K562 (cell line): ENCODE measurements around the gene SAPCD1. TPM values are rescaled to one million over a fixed set of nuclear protein-coding genes. Genes with fewer than 3 reads are reported as not detected.
A peak's percentile ranks its signal among the peaks of the same experiment; 100 is the strongest.

Experiments
- ESRRB ChIP-seq: fragments of 250-450 bp; sonication (Bioruptor Pico); IDR thresholded peaks from 2 replicates; pipeline ENCODE4 v1.5.0; 2020; ENCODE audit warnings: mild to moderate bottlenecking, moderate library complexity, borderline replicate concordance
- NRF1 ChIP-seq, 2 experiments: fragments of 450-650 bp; IDR thresholded peaks in 1 of 2; conservative IDR thresholded peaks in 1 of 2; 2 replicates each; pipeline ENCODE4 v1.6.1; 2014; ENCODE audit warnings: mild to moderate bottlenecking in 2 of 2
- RBFOX2 ChIP-seq: fragments of 200-400 bp; formaldehyde crosslinking; IDR thresholded peaks from 2 replicates; pipeline ENCODE4 v1.6.1; 2017; ENCODE audit warnings: low read depth, mild to moderate bottlenecking, low read length, moderate library complexity
- RERE ChIP-seq: sonication (generic); formaldehyde crosslinking; IDR thresholded peaks from 2 replicates; pipeline ENCODE4 v1.8.0; 2023; ENCODE audit warnings: missing genetic modification reagents, mild to moderate bottlenecking, borderline replicate concordance
- RFX5 ChIP-seq: IDR thresholded peaks from 2 replicates; pipeline ENCODE4 v1.6.1; 2011; ENCODE audit warnings: low read depth, mild to moderate bottlenecking, improper control_type of control experiment, low read length
- SMAD4 ChIP-seq: fragments of 250-450 bp; sonication (Bioruptor Pico); conservative IDR thresholded peaks from 2 replicates; pipeline ENCODE4 v1.8.0; 2021; ENCODE audit warnings: inconsistent platforms, mild to moderate bottlenecking, moderate library complexity
- SRF ChIP-seq, 2 experiments: fragments of 250-450, 450-650 bp in 1 of 2; sonication (Bioruptor Pico) in 1 of 2; sonication (generic) in 1 of 2; formaldehyde crosslinking; IDR thresholded peaks; 2 replicates each; pipeline versions ENCODE4 v1.5.0 to v1.5.1; 2020 to 2022; ENCODE audit warnings: mild to moderate bottlenecking in 1 of 2, missing genetic modification reagents in 1 of 2
- STAT5A ChIP-seq: IDR thresholded peaks from 2 replicates; pipeline ENCODE4 v1.6.1; 2012; ENCODE audit warnings: low read length, inconsistent platforms, borderline replicate concordance
- TEAD1 ChIP-seq, 2 experiments: fragments of 450-650 bp in 1 of 2; sonication (generic) in 1 of 2; formaldehyde crosslinking; IDR thresholded peaks; 2 replicates each; pipeline versions ENCODE4 v1.4.0 to v1.8.0; 2020 to 2022; ENCODE audit warnings: mild to moderate bottlenecking in 2 of 2, missing genetic modification reagents in 1 of 2
- TOE1 ChIP-seq, 2 experiments: fragments of 450-650 bp in 1 of 2; sonication (generic) in 1 of 2; formaldehyde crosslinking in 1 of 2; IDR thresholded peaks; 2 replicates each; pipeline versions ENCODE4 v1.7.1 to v1.8.0; 2016 to 2022; ENCODE audit warnings: borderline replicate concordance in 2 of 2, mild to moderate bottlenecking in 2 of 2, antibody characterized with exemption in 1 of 2, inconsistent platforms in 1 of 2, low read depth in 1 of 2, missing genetic modification reagents in 1 of 2, moderate library complexity in 1 of 2
- ZNF165 ChIP-seq: fragments of 250-450 bp; sonication (Bioruptor Pico); IDR thresholded peaks from 2 replicates; pipeline ENCODE4 v1.4.0; 2020; ENCODE audit warnings: borderline replicate concordance
- ZNF778 ChIP-seq: fragments of 450-650 bp; formaldehyde crosslinking; IDR thresholded peaks from 2 replicates; pipeline ENCODE4 v1.4.0; 2020; ENCODE audit warnings: mild to moderate bottlenecking, moderate library complexity
- polyA plus RNA-seq, 8 experiments: library from polyadenylated mRNA; depleted of rRNA in 4 of 8; stranded (reverse) in 5 of 8; unstranded in 3 of 8; fragments of >200 nt; fragmentation: Nextera tagmentation in 2 of 8; fragmentation: Illumina TruSeq in 1 of 8; extraction: Ambion mirVana in 2 of 8; extraction: Trizol in 1 of 8; gene quantifications; 2 replicates each; pipeline versions ENCODE4 v1.2.1 to v1.2.3, GENCODE V29; 2011 to 2014; ENCODE audit warnings: inconsistent platforms in 1 of 8, missing spikeins in 1 of 8
- total RNA-seq, 7 experiments: library from RNA; depleted of rRNA in 6 of 7; stranded (reverse); fragments of >200 nt in 6 of 7; fragmentation: Illumina TruSeq in 2 of 7; extraction: Trizol in 2 of 7; gene quantifications; 2 replicates each; pipeline versions ENCODE4 v1.2.1 to v1.2.3, GENCODE V29; 2011 to 2021; ENCODE audit warnings: low replicate concordance in 1 of 7
- TF ChIP-seq, protein P1 (sequence below), 3 experiments: fragments of 200-800 bp in 1 of 3; fragments of 250-450 bp in 1 of 3; fragments of 450-650 bp in 1 of 3; sonication (Bioruptor Pico) in 1 of 3; sonication (Bioruptor generic) in 1 of 3; formaldehyde crosslinking in 1 of 3; IDR thresholded peaks; 2 replicates each; pipeline versions ENCODE4 v1.6.1 to v1.8.0; 2016 to 2022; ENCODE audit warnings: mild to moderate bottlenecking in 2 of 3, missing genetic modification characterization in 2 of 3, missing compliant biosample characterization in 1 of 3, moderate library complexity in 1 of 3
- TF ChIP-seq, protein P2 (sequence below): fragments of 450-650 bp; formaldehyde crosslinking; conservative IDR thresholded peaks from 2 replicates; pipeline ENCODE4 v1.4.0; 2022; ENCODE audit warnings: mild to moderate bottlenecking, missing genetic modification characterization

The SAPCD1 gene
- total and polyA plus RNA-seq, 9 of the 15 experiments (the other 6 are each of a cell fraction or from before 2014, with no cell fraction given) = 2.6 to 30.2 (median 7.4) TPM

DNA sequence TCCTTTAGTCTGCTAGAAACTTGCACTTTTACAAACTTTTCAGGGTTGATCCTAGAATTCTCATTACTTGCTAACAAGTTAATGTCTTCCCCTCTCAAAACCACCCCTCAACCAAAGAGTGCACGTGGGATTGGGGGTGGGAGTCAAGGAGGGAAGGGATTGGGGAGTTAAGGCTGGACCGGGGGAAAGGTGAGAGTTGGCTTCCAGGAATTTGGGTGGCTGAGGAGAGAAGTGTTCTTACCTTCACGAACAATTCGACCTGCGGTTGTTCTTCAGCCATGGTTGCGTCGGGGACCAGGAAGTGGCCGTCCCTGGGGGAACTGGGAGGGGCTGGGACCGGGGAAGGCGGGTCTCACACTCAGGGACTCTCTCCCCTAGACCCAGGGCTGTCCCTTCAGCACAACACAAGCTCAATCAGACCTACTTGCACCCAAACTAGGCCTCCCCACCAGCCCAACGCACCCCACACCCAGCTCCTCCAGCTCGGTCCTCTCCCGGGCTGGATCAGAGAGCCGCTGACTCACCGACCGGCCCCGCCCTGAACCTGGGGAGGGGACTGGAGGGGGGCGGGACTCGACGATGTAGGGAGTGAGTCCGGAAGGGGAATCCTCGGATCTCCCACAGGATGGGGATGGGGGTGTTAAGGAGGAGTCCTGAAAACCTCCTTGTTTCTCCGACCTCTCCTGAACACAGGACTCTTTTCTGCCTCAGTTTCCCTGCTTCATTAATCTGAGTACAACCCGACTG lies 26.3 kb upstream of the SAPCD1 start, which contains the start of gene CLIC1 (continued):
- TF ChIP-seq, protein P1, sequence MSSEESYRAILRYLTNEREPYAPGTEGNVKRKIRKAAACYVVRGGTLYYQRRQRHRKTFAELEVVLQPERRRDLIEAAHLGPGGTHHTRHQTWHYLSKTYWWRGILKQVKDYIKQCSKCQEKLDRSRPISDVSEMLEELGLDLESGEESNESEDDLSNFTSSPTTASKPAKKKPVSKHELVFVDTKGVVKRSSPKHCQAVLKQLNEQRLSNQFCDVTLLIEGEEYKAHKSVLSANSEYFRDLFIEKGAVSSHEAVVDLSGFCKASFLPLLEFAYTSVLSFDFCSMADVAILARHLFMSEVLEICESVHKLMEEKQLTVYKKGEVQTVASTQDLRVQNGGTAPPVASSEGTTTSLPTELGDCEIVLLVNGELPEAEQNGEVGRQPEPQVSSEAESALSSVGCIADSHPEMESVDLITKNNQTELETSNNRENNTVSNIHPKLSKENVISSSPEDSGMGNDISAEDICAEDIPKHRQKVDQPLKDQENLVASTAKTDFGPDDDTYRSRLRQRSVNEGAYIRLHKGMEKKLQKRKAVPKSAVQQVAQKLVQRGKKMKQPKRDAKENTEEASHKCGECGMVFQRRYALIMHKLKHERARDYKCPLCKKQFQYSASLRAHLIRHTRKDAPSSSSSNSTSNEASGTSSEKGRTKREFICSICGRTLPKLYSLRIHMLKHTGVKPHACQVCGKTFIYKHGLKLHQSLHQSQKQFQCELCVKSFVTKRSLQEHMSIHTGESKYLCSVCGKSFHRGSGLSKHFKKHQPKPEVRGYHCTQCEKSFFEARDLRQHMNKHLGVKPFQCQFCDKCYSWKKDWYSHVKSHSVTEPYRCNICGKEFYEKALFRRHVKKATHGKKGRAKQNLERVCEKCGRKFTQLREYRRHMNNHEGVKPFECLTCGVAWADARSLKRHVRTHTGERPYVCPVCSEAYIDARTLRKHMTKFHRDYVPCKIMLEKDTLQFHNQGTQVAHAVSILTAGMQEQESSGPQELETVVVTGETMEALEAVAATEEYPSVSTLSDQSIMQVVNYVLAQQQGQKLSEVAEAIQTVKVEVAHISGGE (CRISPR knock-in tag; IDR thresholded peaks at IDR 0.05) = peak in 1 of 3 experiments; percentile 35; a peak in 1 of 6 replicates
- TF ChIP-seq ZNF165 (CRISPR knock-in tag) (no peak), SRF (CRISPR knock-in tag; IDR thresholded peaks at IDR 0.05) (peak in 1 of 2 experiments; percentile 68; a peak in 1 of 4 replicates), STAT5A (no peak), ZNF778 (CRISPR knock-in tag) (no peak), ESRRB (CRISPR knock-in tag) (peak; percentile 53; the same call in 1 of the 2 replicates), TEAD1 (CRISPR knock-in tag; IDR thresholded peaks at IDR 0.05) (peak in 1 of 2 experiments; percentile 52; a peak in 1 of 4 replicates), TOE1 (IDR thresholded peaks at IDR 0.05; ENCODE audit: borderline replicate concordance) (no peak), TOE1 (CRISPR knock-in tag; IDR thresholded peaks at IDR 0.05; ENCODE audit: borderline replicate concordance, low read depth) (peak; percentile 79), RBFOX2 (peak; percentile 96), NRF1 (conservative IDR thresholded peaks at IDR 0.05 in 1 of 2, IDR thresholded peaks at IDR 0.05 in 1 of 2) (peak; percentile 39 to 54; a peak in 3 of 4 replicates), SMAD4 (peak; percentile 28; the same call in 1 of the 2 replicates), RERE (no peak), RFX5 (no peak)
- TF ChIP-seq, protein P2, sequence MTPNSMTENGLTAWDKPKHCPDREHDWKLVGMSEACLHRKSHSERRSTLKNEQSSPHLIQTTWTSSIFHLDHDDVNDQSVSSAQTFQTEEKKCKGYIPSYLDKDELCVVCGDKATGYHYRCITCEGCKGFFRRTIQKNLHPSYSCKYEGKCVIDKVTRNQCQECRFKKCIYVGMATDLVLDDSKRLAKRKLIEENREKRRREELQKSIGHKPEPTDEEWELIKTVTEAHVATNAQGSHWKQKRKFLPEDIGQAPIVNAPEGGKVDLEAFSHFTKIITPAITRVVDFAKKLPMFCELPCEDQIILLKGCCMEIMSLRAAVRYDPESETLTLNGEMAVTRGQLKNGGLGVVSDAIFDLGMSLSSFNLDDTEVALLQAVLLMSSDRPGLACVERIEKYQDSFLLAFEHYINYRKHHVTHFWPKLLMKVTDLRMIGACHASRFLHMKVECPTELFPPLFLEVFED (CRISPR knock-in tag) = peak; percentile 91
